ENCODE results near the gene OSBPL9. TPM values are rescaled to one million over a fixed set of nuclear protein-coding genes. Genes with fewer than 3 reads are reported as not detected.

Gene OSBPL9
- total and polyA plus RNA-seq, 9 of the 15 experiments (the other 6 are each of a cell fraction or from before 2014, with no cell fraction given) = 43.9 to 217 (median 170) TPM

- TF ChIP-seq ZBTB40 (IDR thresholded peaks at IDR 0.05) (0 out of 2 replicates have a peak, but pooled peaks have one; percentile 33), ZBTB40 (CRISPR knock-in tag; IDR thresholded peaks at IDR 0.05) (no peak), POLR2A (conservative IDR thresholded peaks at IDR 0.05) (no peak), SMARCA4 (IDR thresholded peaks at IDR 0.05) (peak; percentile 76), HDAC1 (IDR thresholded peaks at IDR 0.05) (no peak), ZNF584 (CRISPR knock-in tag; IDR thresholded peaks at IDR 0.05; ENCODE audit: low read depth) (no peak), SNRNP70 (optimal IDR thresholded peaks at IDR 0.05; ENCODE audit: low read depth, low read length) (no peak), ZBTB7A (IDR thresholded peaks at IDR 0.05; ENCODE audit: borderline replicate concordance, control insufficient read depth, low read depth, low read length) (peak; percentile 33; the same call in 1 of the 2 replicates), ELF1 (tag; IDR thresholded peaks at IDR 0.05) (no peak), ZBTB9 (CRISPR knock-in tag; IDR thresholded peaks at IDR 0.05) (no peak), ZNF311 (CRISPR knock-in tag; IDR thresholded peaks at IDR 0.05) (no peak), GTF3C2 (IDR thresholded peaks at IDR 0.05; ENCODE audit: borderline replicate concordance, extremely low read depth, insufficient read length) (no peak), IFI16 (CRISPR knock-in tag; IDR thresholded peaks at IDR 0.05) (no peak), ELF2 (CRISPR knock-in tag; IDR thresholded peaks at IDR 0.05) (no peak), TCF7 (IDR thresholded peaks at IDR 0.05; ENCODE audit: borderline replicate concordance) (no peak), CXXC5 (CRISPR knock-in tag; IDR thresholded peaks at IDR 0.05) (no peak), TEAD2 (tag; IDR thresholded peaks at IDR 0.05) (no peak)
Measured at GRCh38 chr1:51649593-51650091, 32.8 kb downstream of the OSBPL9 start (continued).
